Prostate gland (tissue), 2 donors: Measurements from ENCODE around the gene SCN4A.

Source experiments
- POLR2A ChIP-seq: fragments of 450-650 bp; IDR thresholded peaks from one replicate; pipeline ENCODE4 v1.6.1; 2016; ENCODE audit warnings: antibody characterized with exemption, mild to moderate bottlenecking
- POLR2AphosphoS5 ChIP-seq: sonication (generic); formaldehyde crosslinking; IDR thresholded peaks from one replicate; pipeline ENCODE4 v1.6.1; 2017; ENCODE audit warnings: antibody characterized with exemption
- TF ChIP-seq, protein P1 (sequence below), 4 experiments: fragments of 200-600 bp in 2 of 4; fragments of 450-650 bp in 2 of 4; sonication (generic) in 2 of 4; IDR thresholded peaks; 1 replicate in 3 of 4; 2 replicates in 1 of 4; pipeline ENCODE4 v1.5.1; 2016 to 2019; ENCODE audit warnings: antibody characterized with exemption in 4 of 4, mild to moderate bottlenecking in 2 of 4, moderate library complexity in 2 of 4

DNA sequence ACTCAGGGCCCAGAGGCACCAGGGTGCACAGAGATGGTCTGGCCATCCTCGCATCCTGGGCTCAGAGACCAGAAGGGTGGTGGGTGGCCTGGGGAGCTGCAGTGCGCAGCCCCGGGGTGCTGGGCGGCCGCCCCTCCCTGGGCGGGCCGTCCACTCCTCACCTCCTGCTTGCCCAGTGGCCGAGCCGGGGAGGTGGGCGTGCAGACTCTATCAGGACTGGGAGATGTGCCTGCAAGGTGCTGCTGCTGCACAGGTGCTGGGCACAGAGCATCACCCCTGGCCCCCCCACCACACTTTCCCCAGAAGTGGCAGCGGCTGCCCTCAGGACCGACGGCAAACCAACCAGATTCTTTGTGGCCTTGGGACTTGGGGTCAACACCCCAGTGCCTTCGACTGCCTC, at the start of gene SCN4A:
- TF ChIP-seq POLR2AphosphoS5 (no peak), POLR2A (no peak)
- TF ChIP-seq, protein P1, sequence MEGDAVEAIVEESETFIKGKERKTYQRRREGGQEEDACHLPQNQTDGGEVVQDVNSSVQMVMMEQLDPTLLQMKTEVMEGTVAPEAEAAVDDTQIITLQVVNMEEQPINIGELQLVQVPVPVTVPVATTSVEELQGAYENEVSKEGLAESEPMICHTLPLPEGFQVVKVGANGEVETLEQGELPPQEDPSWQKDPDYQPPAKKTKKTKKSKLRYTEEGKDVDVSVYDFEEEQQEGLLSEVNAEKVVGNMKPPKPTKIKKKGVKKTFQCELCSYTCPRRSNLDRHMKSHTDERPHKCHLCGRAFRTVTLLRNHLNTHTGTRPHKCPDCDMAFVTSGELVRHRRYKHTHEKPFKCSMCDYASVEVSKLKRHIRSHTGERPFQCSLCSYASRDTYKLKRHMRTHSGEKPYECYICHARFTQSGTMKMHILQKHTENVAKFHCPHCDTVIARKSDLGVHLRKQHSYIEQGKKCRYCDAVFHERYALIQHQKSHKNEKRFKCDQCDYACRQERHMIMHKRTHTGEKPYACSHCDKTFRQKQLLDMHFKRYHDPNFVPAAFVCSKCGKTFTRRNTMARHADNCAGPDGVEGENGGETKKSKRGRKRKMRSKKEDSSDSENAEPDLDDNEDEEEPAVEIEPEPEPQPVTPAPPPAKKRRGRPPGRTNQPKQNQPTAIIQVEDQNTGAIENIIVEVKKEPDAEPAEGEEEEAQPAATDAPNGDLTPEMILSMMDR (IDR thresholded peaks at IDR 0.05), result no peak
